B cell (primary cell): Measurements from ENCODE around the gene RASSF3. TPM values are rescaled to one million over a fixed set of nuclear protein-coding genes. Genes with fewer than 3 reads are reported as not detected.
"Not testable (repeated sequence)": the region's sequence is repeated elsewhere in the genome, so short reads cannot be mapped to it uniquely, and the experiment has no call there.

Source experiments
- ATAC-seq: fragments of 200-7000 bp; cut with Tn5 transposase; one replicate; pipeline ENCODE4 v1.10.0; 2021; ENCODE audit warnings: low read depth, mild to moderate bottlenecking, moderate number of reproducible peaks, moderate library complexity
- CTCF ChIA-PET: fragments of 350-600 bp; sonication (Branson Sonifier 250); formaldehyde crosslinking; loops from one replicate; lab custom pipeline; 2021; ENCODE audit warnings: antibody characterized with exemption, inconsistent platforms; lab: Charles Lee
- POLR2A ChIA-PET: fragments of 350-600 bp; sonication (Branson Sonifier 250); formaldehyde crosslinking; loops from one replicate; lab custom pipeline; 2021; ENCODE audit warnings: antibody characterized with exemption; lab: Charles Lee
- DNase-seq: peaks from one replicate; pipeline ENCODE4 v3.0.0; 2013
- H2AFZ ChIP-seq: 2 replicates; pipeline ENCODE4 v1.6.1; 2012; ENCODE audit warnings: mild to moderate bottlenecking, low read depth, low read length; ENCODE audit not compliant: insufficient read depth, poor library complexity, severe bottlenecking
- H3K27ac ChIP-seq, 2 donors: 1 replicate in 1 of 2; 2 replicates in 1 of 2; pipeline ENCODE4 v1.5.1; 2012 to 2013; ENCODE audit warnings: low read length in 2 of 2, mild to moderate bottlenecking in 2 of 2, moderate library complexity in 1 of 2
- H3K27me3 ChIP-seq, 4 experiments: fragments of 200-600 bp in 1 of 4; sonication (generic) in 1 of 4; replicated peaks in 1 of 4; 1 replicate in 2 of 4; 2 replicates in 2 of 4; pipeline versions ENCODE4 v1.6.1 to v1.7.0; 2013 to 2016; ENCODE audit warnings: low read length in 3 of 4, mild to moderate bottlenecking in 2 of 4, mixed read lengths in 1 of 4, moderate library complexity in 1 of 4; ENCODE audit not compliant: insufficient read depth in 4 of 4, control insufficient read depth in 3 of 4; ENCODE audit errors: control extremely low read depth in 1 of 4
- H3K36me3 ChIP-seq, 2 experiments: replicated peaks in 1 of 2; 1 replicate in 1 of 2; 2 replicates in 1 of 2; pipeline versions ENCODE4 v1.6.1 to v1.7.1; 2013; ENCODE audit warnings: low read length in 1 of 2; ENCODE audit not compliant: insufficient read depth in 2 of 2, control insufficient read depth in 1 of 2; ENCODE audit errors: control extremely low read depth in 1 of 2, extremely low read depth in 1 of 2
- H3K4me1 ChIP-seq, 2 donors: fragments of 200-600 bp in 1 of 2; sonication (generic) in 1 of 2; 1 replicate in 1 of 2; 2 replicates in 1 of 2; pipeline versions ENCODE4 v1.5.1 to v1.6.1; 2013 to 2017; ENCODE audit warnings: low read length in 2 of 2; ENCODE audit not compliant: control insufficient read depth in 2 of 2, insufficient read depth in 2 of 2
- H3K4me2 ChIP-seq: replicated peaks from 2 replicates; pipeline ENCODE3; 2012; ENCODE audit warnings: mild to moderate bottlenecking, low read depth, low read length; ENCODE audit not compliant: poor library complexity, severe bottlenecking
- H3K4me3 ChIP-seq, 5 experiments: fragments of 200-600 bp in 1 of 5; sonication (generic) in 1 of 5; 1 replicate in 3 of 5; 2 replicates in 2 of 5; pipeline versions ENCODE4 v1.5.1 to v1.7.0; 2011 to 2016; ENCODE audit warnings: low read length in 4 of 5, mild to moderate bottlenecking in 4 of 5, low read depth in 2 of 5, control low read depth in 1 of 5, moderate library complexity in 1 of 5; ENCODE audit not compliant: insufficient read depth in 1 of 5; ENCODE audit errors: control extremely low read depth in 1 of 5, extremely low read depth in 1 of 5
- H3K79me2 ChIP-seq: fragments of 200-600 bp; sonication (generic); one replicate; pipeline ENCODE4 v1.6.0; 2016; ENCODE audit warnings: low read length; ENCODE audit not compliant: control insufficient read depth, insufficient read depth
- H3K9ac ChIP-seq: fragments of 200-600 bp; sonication (generic); 2 replicates; pipeline ENCODE4 v1.6.1; 2017; ENCODE audit warnings: mild to moderate bottlenecking, low read length, moderate library complexity
- H3K9me3 ChIP-seq, 3 donors: one replicate each; pipeline versions ENCODE4 v1.6.1 to v1.7.1; 2013; ENCODE audit warnings: low read length in 2 of 3; ENCODE audit not compliant: control insufficient read depth in 2 of 3, insufficient read depth in 1 of 3; ENCODE audit errors: control extremely low read depth in 1 of 3
- H4K20me1 ChIP-seq: 2 replicates; pipeline ENCODE4 v1.6.0; 2012; ENCODE audit warnings: mild to moderate bottlenecking, low read length; ENCODE audit not compliant: insufficient read depth, control insufficient read depth, poor library complexity, severe bottlenecking
- H3K27ac Mint-ChIP-seq: one replicate; pipeline ENCODE4 v1.8.0; 2021; ENCODE audit warnings: mixed read lengths
- H3K27me3 Mint-ChIP-seq: one replicate; pipeline ENCODE4 v1.8.0; 2021; ENCODE audit warnings: mixed read lengths
- H3K4me1 Mint-ChIP-seq: one replicate; pipeline ENCODE4 v1.8.0; 2021; ENCODE audit warnings: mixed read lengths
- H3K4me3 Mint-ChIP-seq: one replicate; pipeline ENCODE4 v1.8.0; 2021; ENCODE audit warnings: mixed read lengths
- H3K9me3 Mint-ChIP-seq: one replicate; pipeline ENCODE4 v1.8.0; 2022; ENCODE audit warnings: mixed read lengths; ENCODE audit not compliant: insufficient read depth
- CTCF ChIP-seq: fragments of 200-600 bp; IDR thresholded peaks from one replicate; pipeline ENCODE4 v1.8.0; 2022; ENCODE audit warnings: antibody characterized with exemption, mild to moderate bottlenecking
- EZH2 ChIP-seq: IDR thresholded peaks from 2 replicates; pipeline ENCODE4 v1.6.1; 2012; ENCODE audit warnings: borderline replicate concordance, low read depth, mild to moderate bottlenecking, moderate library complexity, low read length; ENCODE audit not compliant: insufficient read depth, poor library complexity, severe bottlenecking
- WGBS: methylation state at CpG from one replicate; pipeline ENCODE4 v1.1.5; 2013; ENCODE audit warnings: missing lambda C conversion rate; ENCODE audit not compliant: insufficient coverage; 5-methylcytosine and 5-hydroxymethylcytosine counted together
- intact Hi-C: fragments of 100-400 bp; cut with micrococcal nuclease; formaldehyde crosslinking; loops from one replicate; pipeline ENCODE4 v1.10.0; 2022
- polyA plus RNA-seq: library from polyadenylated mRNA; depleted of rRNA; stranded (reverse); fragments of >200 nt; gene quantifications from 2 replicates; pipeline ENCODE4 v1.2.3, GENCODE V29; 2012
- total RNA-seq, 2 donors: library from RNA; stranded (reverse); fragments of 120-200 nt in 1 of 2; gene quantifications; 1 replicate in 1 of 2; 2 replicates in 1 of 2; pipeline versions ENCODE4 v1.2.3 to v1.2.4, GENCODE V29; 2013 to 2022

RASSF3 gene
- total and polyA plus RNA-seq, 2 donors (not counting 1 experiment from before 2014, with no cell fraction given): 25.8 to 104 TPM

- no peak for DNase-seq
- Histone ChIP-seq H3K4me2 (no peak overlapping the region), H3K79me2 (no peaks in the 10 kb centered on the region), H4K20me1 (no peaks in the 10 kb centered on the region), H3K27me3 (no peaks in the 10 kb centered on the region), H3K9me3 (no peaks in the 10 kb centered on the region), H3K36me3 (no peaks in the 10 kb centered on the region), H3K27ac (no peak overlapping the region), H3K4me3 (no peak overlapping the region), H3K4me1 (peaks cover 8 to 13% of the 10 kb centered on the region in 2 donors), H3K9ac (no peak overlapping the region), H2AFZ (no peak overlapping the region)
- ChIA-PET POLR2A (no interaction called here), CTCF (no interaction called here)
- Mint-ChIP-seq H3K27me3 (peaks cover 4% of the 10 kb centered on the region), H3K4me1 (peaks cover 13% of the 10 kb centered on the region), H3K4me3 (no peak overlapping the region), H3K27ac (no peak overlapping the region), H3K9me3 (no peaks in the 10 kb centered on the region)
- 91% methylated on average over 2 of the region's 3 CpGs for WGBS
- ATAC-seq: no peak
- intact Hi-C loops: no loop called here
- TF ChIP-seq EZH2 (no peak), CTCF (no peak)
These were observed 28.2 kb upstream of the RASSF3 start for GRCh38 chr12:64582114-64582513.

- H3K4me3 Mint-ChIP-seq: no peak overlapping the region
- ChIA-PET POLR2A (no interaction called here), CTCF (interaction anchor here (0.8 to 1.9 kb wide), 2 partner anchors 33 to 213 kb away, joined by 3 to 8 read pairs; no protein-coding TSS in a partner anchor)
- H3K9me3 Mint-ChIP-seq: no peaks in the 10 kb centered on the region
- H3K9ac ChIP-seq: no peak overlapping the region
- no peaks in the 10 kb centered on the region for H3K9me3 ChIP-seq
- no peaks in the 10 kb centered on the region for H3K79me2 ChIP-seq
- DNase-seq (no peak), ATAC-seq (no peak)
- no peak overlapping the region for H3K4me2 ChIP-seq
- H3K36me3 ChIP-seq: no peaks in the 10 kb centered on the region
- no peak overlapping the region for H3K27ac ChIP-seq
- H3K27me3 ChIP-seq: no peaks in the 10 kb centered on the region
- intact Hi-C loops: no loop called here
- H3K4me3 ChIP-seq: no peak overlapping the region
- TF ChIP-seq EZH2: no peak
- TF ChIP-seq CTCF: no peak
- 84% methylated on average over 2 of the region's 3 CpGs for WGBS
- H3K4me1 Mint-ChIP-seq: peaks cover 13% of the 10 kb centered on the region
- peaks cover 8 to 13% of the 10 kb centered on the region in 2 donors for H3K4me1 ChIP-seq
- no peak overlapping the region for H3K27ac Mint-ChIP-seq
- no peaks in the 10 kb centered on the region for H4K20me1 ChIP-seq
- H2AFZ ChIP-seq: no peak overlapping the region
- peaks cover 4% of the 10 kb centered on the region for H3K27me3 Mint-ChIP-seq
These were observed 27.4 kb upstream of the RASSF3 start for GRCh38 chr12:64582862-64583261.

GRCh38 chr12:64583395-64583770 lies 26.9 kb upstream of the RASSF3 start:
- intact Hi-C loops, H3K36me3 ChIP-seq, H3K9me3 ChIP-seq, ATAC-seq, H3K27me3 Mint-ChIP-seq, H4K20me1 ChIP-seq, H3K9me3 Mint-ChIP-seq, H3K79me2 ChIP-seq, H3K27ac ChIP-seq, H3K27me3 ChIP-seq, POLR2A ChIA-PET, H3K27ac Mint-ChIP-seq, DNase-seq: not testable (repeated sequence)
- Histone ChIP-seq H3K9ac (peak overlapping the region; percentile 33), H3K4me2 (peak overlapping the region; percentile 46), H3K4me3 (peak overlapping the region in 3 of 5 experiments; percentile 3 to 36 (median 29)), H3K4me1 (peaks cover 8 to 13% of the 10 kb centered on the region in 2 donors), H2AFZ (peak overlapping the region; percentile 44)
- WGBS: 95% methylated on average over 5 of the region's 7 CpGs
- H3K4me1 Mint-ChIP-seq: peaks cover 13% of the 10 kb centered on the region
- CTCF ChIA-PET: interaction anchor here (0.8 to 1.9 kb wide), 4 partner anchors 32 to 213 kb away, joined by 3 to 8 read pairs (median 4); no protein-coding TSS in a partner anchor
- peak overlapping the region; percentile 62 for H3K4me3 Mint-ChIP-seq
